HG03565 (cell line): ENCODE measurements around the gene KCNK5.

Source experiments
- ATAC-seq: cut with Tn5 transposase; IDR thresholded peaks from one replicate; pipeline ENCODE4 v1.9.1; 2021; ENCODE audit warnings: mild to moderate bottlenecking, moderate library complexity; ENCODE audit not compliant: unreplicated experiment

Gene KCNK5

GRCh38 chr6:39143238-39143930 is 85.9 kb downstream of the KCNK5 start:
- no peak for ATAC-seq

DNA sequence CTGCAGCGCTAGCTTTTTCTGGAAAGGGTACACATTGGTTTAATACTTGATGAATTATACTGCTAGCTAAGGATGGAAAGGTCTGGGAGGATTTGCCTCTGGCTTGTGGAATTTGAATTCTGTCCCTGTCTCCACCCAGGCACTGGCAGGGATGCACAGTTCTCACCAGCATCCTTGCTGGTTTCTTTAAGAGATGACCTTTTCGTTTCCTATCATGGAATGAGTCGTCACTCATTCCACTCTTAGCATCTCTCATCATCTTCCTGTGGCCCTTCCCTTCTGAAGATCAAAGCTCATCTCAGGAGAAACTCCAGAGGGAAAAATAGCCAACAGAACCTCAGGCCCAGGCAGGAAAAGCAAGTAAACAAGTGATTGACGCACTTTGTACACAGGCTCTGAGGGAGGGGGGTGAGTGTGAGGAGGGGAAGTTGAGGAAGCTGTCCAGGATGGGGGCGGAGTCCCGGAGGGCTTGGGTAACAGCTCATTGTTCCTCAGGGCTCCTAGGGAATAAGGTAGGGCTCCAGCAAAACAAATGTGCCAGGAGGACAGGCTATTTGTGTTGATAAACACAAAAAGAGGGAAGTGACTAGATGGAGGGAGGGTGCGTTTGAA is 88.6 kb downstream of the KCNK5 start:
- ATAC-seq = no peak
